PC-9 (cell line): ENCODE results near the gene TTK.

ENCODE experiments used
- EZH2 ChIP-seq: fragments of 200-600 bp; sonication (generic); IDR thresholded peaks from 2 replicates; pipeline ENCODE4 v1.8.0; 2017; ENCODE audit warnings: antibody characterized with exemption, low read depth
- TF ChIP-seq, protein P1 (sequence below): fragments of 200-600 bp; sonication (generic); conservative IDR thresholded peaks from 2 replicates; pipeline ENCODE4 v1.6.1; 2017; ENCODE audit warnings: mixed run types, antibody characterized with exemption, mild to moderate bottlenecking, moderate library complexity

GRCh38 chr6:80005406-80005805 lies 957 bp downstream of the TTK start:
- TF ChIP-seq, protein P1, sequence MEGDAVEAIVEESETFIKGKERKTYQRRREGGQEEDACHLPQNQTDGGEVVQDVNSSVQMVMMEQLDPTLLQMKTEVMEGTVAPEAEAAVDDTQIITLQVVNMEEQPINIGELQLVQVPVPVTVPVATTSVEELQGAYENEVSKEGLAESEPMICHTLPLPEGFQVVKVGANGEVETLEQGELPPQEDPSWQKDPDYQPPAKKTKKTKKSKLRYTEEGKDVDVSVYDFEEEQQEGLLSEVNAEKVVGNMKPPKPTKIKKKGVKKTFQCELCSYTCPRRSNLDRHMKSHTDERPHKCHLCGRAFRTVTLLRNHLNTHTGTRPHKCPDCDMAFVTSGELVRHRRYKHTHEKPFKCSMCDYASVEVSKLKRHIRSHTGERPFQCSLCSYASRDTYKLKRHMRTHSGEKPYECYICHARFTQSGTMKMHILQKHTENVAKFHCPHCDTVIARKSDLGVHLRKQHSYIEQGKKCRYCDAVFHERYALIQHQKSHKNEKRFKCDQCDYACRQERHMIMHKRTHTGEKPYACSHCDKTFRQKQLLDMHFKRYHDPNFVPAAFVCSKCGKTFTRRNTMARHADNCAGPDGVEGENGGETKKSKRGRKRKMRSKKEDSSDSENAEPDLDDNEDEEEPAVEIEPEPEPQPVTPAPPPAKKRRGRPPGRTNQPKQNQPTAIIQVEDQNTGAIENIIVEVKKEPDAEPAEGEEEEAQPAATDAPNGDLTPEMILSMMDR: no peak
- no peak for TF ChIP-seq EZH2
